K562 (cell line): Measurements from ENCODE around the gene TRIM4. TPM values are rescaled to one million over a fixed set of nuclear protein-coding genes. Genes with fewer than 3 reads are reported as not detected.

ENCODE experiments used
- CBX5 ChIP-seq: IDR thresholded peaks from 2 replicates; pipeline ENCODE4 v1.6.1; 2014; ENCODE audit warnings: low read depth, borderline replicate concordance
- CTBP1 ChIP-seq: fragments of 450-650 bp; IDR thresholded peaks from 2 replicates; pipeline ENCODE4 v1.6.1; 2016; ENCODE audit warnings: borderline replicate concordance
- E2F4 ChIP-seq: sonication (generic); formaldehyde crosslinking; IDR thresholded peaks from 2 replicates; pipeline ENCODE4 v1.8.0; 2022; ENCODE audit warnings: mild to moderate bottlenecking, low read depth, missing genetic modification reagents
- E2F8 ChIP-seq: fragments of 450-650 bp; IDR thresholded peaks from 2 replicates; pipeline ENCODE4 v1.7.1; 2018; ENCODE audit warnings: mild to moderate bottlenecking, low read depth; ENCODE audit not compliant: partially characterized antibody
- EHMT2 ChIP-seq: fragments of 450-650 bp; IDR thresholded peaks from 2 replicates; pipeline ENCODE4 v1.6.1; 2018; ENCODE audit warnings: antibody characterized with exemption
- ERF ChIP-seq: fragments of 450-650 bp; formaldehyde crosslinking; IDR thresholded peaks from 2 replicates; pipeline ENCODE4 v1.4.0; 2020; ENCODE audit warnings: mild to moderate bottlenecking, mixed read lengths
- FOXO4 ChIP-seq: fragments of 450-650 bp; formaldehyde crosslinking; IDR thresholded peaks from 2 replicates; pipeline ENCODE4 v1.4.0; 2020; ENCODE audit warnings: mild to moderate bottlenecking, moderate library complexity
- GABPA ChIP-seq: fragments of 200-800 bp; sonication (Bioruptor generic); conservative IDR thresholded peaks from 2 replicates; pipeline ENCODE4 v1.6.1; 2016; ENCODE audit warnings: low read depth, missing genetic modification characterization, missing compliant biosample characterization
- HNRNPH1 ChIP-seq: fragments of 200-400 bp; formaldehyde crosslinking; optimal IDR thresholded peaks from 2 replicates; pipeline ENCODE3; 2017; ENCODE audit warnings: low read depth, mild to moderate bottlenecking, low read length, moderate library complexity
- RCOR1 ChIP-seq, 2 experiments: IDR thresholded peaks; 2 replicates each; pipeline ENCODE4 v1.6.1; 2012; ENCODE audit warnings: low read depth in 2 of 2, low read length in 2 of 2, borderline replicate concordance in 1 of 2, improper control_type of control experiment in 1 of 2
- SMARCB1 ChIP-seq: IDR thresholded peaks from 2 replicates; pipeline ENCODE4 v1.6.1; 2011; ENCODE audit warnings: improper control_type of control experiment, low read depth; ENCODE audit not compliant: insufficient read length
- ZNF395 ChIP-seq: fragments of 200-800 bp; sonication (Bioruptor generic); IDR thresholded peaks from 2 replicates; pipeline ENCODE4 v1.6.1; 2017; ENCODE audit warnings: missing genetic modification characterization, missing compliant biosample characterization
- ZNF407 ChIP-seq: fragments of 450-650 bp; IDR thresholded peaks from 2 replicates; pipeline ENCODE4 v1.6.1; 2016; ENCODE audit warnings: low read depth
- polyA plus RNA-seq, 8 experiments: library from polyadenylated mRNA; depleted of rRNA in 4 of 8; stranded (reverse) in 5 of 8; unstranded in 3 of 8; fragments of >200 nt; fragmentation: Nextera tagmentation in 2 of 8; fragmentation: Illumina TruSeq in 1 of 8; extraction: Ambion mirVana in 2 of 8; extraction: Trizol in 1 of 8; gene quantifications; 2 replicates each; pipeline versions ENCODE4 v1.2.1 to v1.2.3, GENCODE V29; 2011 to 2014; ENCODE audit warnings: inconsistent platforms in 1 of 8, missing spikeins in 1 of 8
- total RNA-seq, 7 experiments: library from RNA; depleted of rRNA in 6 of 7; stranded (reverse); fragments of >200 nt in 6 of 7; fragmentation: Illumina TruSeq in 2 of 7; extraction: Trizol in 2 of 7; gene quantifications; 2 replicates each; pipeline versions ENCODE4 v1.2.1 to v1.2.3, GENCODE V29; 2011 to 2021; ENCODE audit warnings: low replicate concordance in 1 of 7

TRIM4 gene
- total and polyA plus RNA-seq, 9 of the 15 experiments (the other 6 are each of a cell fraction or from before 2014, with no cell fraction given), result 6.2 to 28.3 (median 22.4) TPM

- TF ChIP-seq ZNF407, result no peak
- no peak for TF ChIP-seq CBX5
- no peak for TF ChIP-seq SMARCB1
- no peak for TF ChIP-seq E2F4 (CRISPR knock-in tag)
- TF ChIP-seq FOXO4 (CRISPR knock-in tag), result no peak
- no peak for TF ChIP-seq ERF (CRISPR knock-in tag)
- peak; percentile 75; the same call in 1 of the 2 replicates for TF ChIP-seq CTBP1
- no peak for TF ChIP-seq E2F8
- TF ChIP-seq EHMT2, result peak; percentile 12; the same call in 1 of the 2 replicates
- TF ChIP-seq RCOR1 (IDR thresholded peaks at IDR 0.05; ENCODE audit: borderline replicate concordance in 1 of 2, low read depth in 2 of 2, low read length in 2 of 2), result peak in 1 of 2 experiments; percentile 44; a peak in 1 of 4 replicates
- no peak for TF ChIP-seq GABPA
- TF ChIP-seq HNRNPH1, result no peak
- TF ChIP-seq ZNF395 (CRISPR knock-in tag), result no peak
Measured at GRCh38 chr7:99876491-99876890, 42.8 kb downstream of the TRIM4 start (continued).
